Suprapubic skin (tissue), 3 donors: ENCODE results near the gene ARHGAP32.

ENCODE experiments used
- CTCF ChIP-seq, 2 donors: fragments of 200-600 bp in 1 of 2; fragments of 450-650 bp in 1 of 2; sonication (generic) in 1 of 2; IDR thresholded peaks; one replicate each; pipeline ENCODE4 v1.5.1; 2016 to 2019; ENCODE audit warnings: antibody characterized with exemption in 2 of 2, mild to moderate bottlenecking in 1 of 2, moderate library complexity in 1 of 2
- POLR2AphosphoS5 ChIP-seq, 3 donors: sonication (generic); formaldehyde crosslinking; IDR thresholded peaks; one replicate each; pipeline ENCODE4 v1.6.1; 2017; ENCODE audit warnings: antibody characterized with exemption in 3 of 3

GRCh38 chr11:128934351-128934750, 257.8 kb downstream of the ARHGAP32 start:
- TF ChIP-seq CTCF (IDR thresholded peaks at IDR 0.05) (no peak), POLR2AphosphoS5 (IDR thresholded peaks at IDR 0.05) (no peak)
